Head of caudate nucleus (tissue), 42 donors: Measurements from ENCODE around the gene OR52E1.

Experiments
- DNase-seq, 42 donors: peaks; one replicate each; pipeline versions ENCODE4 v3.0.0 to v3.0.0-alpha.2; 2020 to 2021; ENCODE audit warnings: mixed read lengths in 7 of 42
- intact Hi-C: fragments of 100-400 bp; cut with DNase I; formaldehyde crosslinking; loops from one replicate; pipeline ENCODE4 v1.15.0; 2022

Gene OR52E1

GRCh38 chr11:5103066-5103465, 33.7 kb downstream of the OR52E1 start:
- intact Hi-C loops: no loop called here
- DNase-seq: no peak

GRCh38 chr11:5107285-5107684, 37.9 kb downstream of the OR52E1 start:
- intact Hi-C loops: no loop called here
- DNase-seq: no peak

- DNase-seq: no peak
- intact Hi-C loops: no loop called here
Observed at GRCh38 chr11:5115339-5115738, 46.0 kb downstream of the OR52E1 start.

GRCh38 chr11:5117588-5117987, 48.2 kb downstream of the OR52E1 start:
- DNase-seq: no peak
- intact Hi-C loops: no loop called here

GRCh38 chr11:5118893-5119292, 49.5 kb downstream of the OR52E1 start:
- intact Hi-C loops: no loop called here
- no peak for DNase-seq
